Epithelial cell of esophagus (primary cell): ENCODE data around the gene VGLL4.
"Not testable (repeated sequence)": the region's sequence is repeated elsewhere in the genome, so short reads cannot be mapped to it uniquely, and the experiment has no call there.

ENCODE experiments used
- DNase-seq: peaks from one replicate; pipeline ENCODE4 v3.0.0; 2010; ENCODE audit warnings: low read depth
- H3K4me3 ChIP-seq: 2 replicates; pipeline ENCODE4 v1.5.1; 2011; ENCODE audit warnings: mild to moderate bottlenecking, low read length, control low read depth
- CTCF ChIP-seq: IDR thresholded peaks from 2 replicates; pipeline ENCODE4 v1.5.1; 2011; ENCODE audit warnings: low read depth, mild to moderate bottlenecking, low read length, control low read depth, inconsistent platforms; ENCODE audit not compliant: insufficient read depth; ENCODE audit errors: missing control alignments

VGLL4 gene

GRCh38 chr3:11643605-11644087 lies at the start of gene VGLL4:
TSS of gene VGLL4 (minus strand) at chr3:11643915. CDS start at chr3:11643518, 397 bp downstream.
- peak; percentile 81 for DNase-seq
- TF ChIP-seq CTCF = no peak
- H3K4me3 ChIP-seq = peak within 1 kb of the TSS; percentile 55

GRCh38 chr3:11692532-11692813 lies 48.8 kb upstream of the VGLL4 start:
- no peak overlapping the region for H3K4me3 ChIP-seq
- no peak for DNase-seq
- TF ChIP-seq CTCF = no peak

- no peak for DNase-seq
- H3K4me3 ChIP-seq = no peak overlapping the region
- no peak for TF ChIP-seq CTCF
Measured at GRCh38 chr3:11691767-11692531, 48.2 kb upstream of the VGLL4 start.

- peak; percentile 60 for DNase-seq
- no peak for TF ChIP-seq CTCF
- no peak overlapping the region for H3K4me3 ChIP-seq
Measured at GRCh38 chr3:11690863-11691766, 47.4 kb upstream of the VGLL4 start.

GRCh38 chr3:11689749-11690148 lies 46.0 kb upstream of the VGLL4 start:
- no peak overlapping the region for H3K4me3 ChIP-seq
- no peak for TF ChIP-seq CTCF
- no peak for DNase-seq

- H3K4me3 ChIP-seq, DNase-seq: not testable (repeated sequence)
Measured at GRCh38 chr3:11684980-11685379, 41.3 kb upstream of the VGLL4 start.

- DNase-seq = no peak
- no peak for TF ChIP-seq CTCF
- H3K4me3 ChIP-seq = no peak overlapping the region
Measured at GRCh38 chr3:11680509-11680908, 36.8 kb upstream of the VGLL4 start.
